ENCODE results near the gene LMO7.

The LMO7 gene

DNA sequence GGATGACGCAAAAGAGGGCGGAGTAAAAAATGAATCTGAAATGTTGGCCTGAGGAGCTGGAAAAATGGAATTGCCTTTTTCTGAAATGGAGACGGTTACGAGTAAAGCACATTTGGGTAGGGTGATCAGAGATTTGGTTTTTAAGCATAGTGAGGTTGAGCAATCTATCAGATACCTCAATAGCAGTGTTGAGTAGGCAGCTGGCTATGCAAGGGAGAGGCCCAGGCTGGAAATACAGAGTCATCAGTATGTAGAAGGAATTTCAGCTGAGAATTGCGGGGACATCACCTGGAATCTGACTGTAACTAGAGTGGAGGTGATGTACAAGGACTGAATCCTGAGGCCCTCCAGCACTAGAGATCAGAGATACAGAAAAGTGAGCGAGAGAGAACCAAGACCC, 224.8 kb downstream of the LMO7 start:
- Histone ChIP-seq H3K4me1 (ENCODE audit: control insufficient read depth, low read depth, low read length) (no peaks in the 10 kb centered on the region), H3K36me3 (ENCODE audit: control insufficient read depth, low read depth, low read length) (no peaks in the 10 kb centered on the region), H3K27me3 (ENCODE audit: control insufficient read depth, insufficient read depth, low read length) (no peaks in the 10 kb centered on the region), H3K9me3 (ENCODE audit: control insufficient read depth, low read depth, low read length) (no peaks in the 10 kb centered on the region), H3K27ac (ENCODE audit: low read length) (no peak overlapping the region), H3K9ac (ENCODE audit: low read length) (no peak overlapping the region), H3K4me3 (ENCODE audit: low read length) (no peak overlapping the region)

DNA sequence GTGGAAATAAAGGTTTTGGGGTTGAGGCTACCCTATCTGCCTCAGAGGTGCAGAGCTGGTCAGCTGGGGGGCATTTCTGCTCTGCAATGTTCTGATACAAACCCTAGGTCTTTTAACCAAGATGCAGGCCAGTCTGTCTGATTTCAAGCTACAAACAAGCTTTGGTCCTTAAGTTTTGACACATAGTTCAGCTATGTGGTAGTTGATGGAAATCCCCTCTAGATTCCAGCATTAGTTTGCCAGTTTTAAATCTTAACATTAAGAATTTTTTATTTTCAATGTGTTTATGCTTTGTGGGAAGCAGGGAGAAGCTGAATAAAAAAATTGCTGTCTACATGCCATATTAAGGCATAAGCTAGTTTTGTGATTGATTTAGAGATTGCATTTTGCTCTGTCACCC, 225.7 kb downstream of the LMO7 start:
- no peaks in the 10 kb centered on the region for H3K4me1 ChIP-seq (ENCODE audit: control insufficient read depth, low read depth, low read length)
- no peaks in the 10 kb centered on the region for H3K27me3 ChIP-seq (ENCODE audit: control insufficient read depth, insufficient read depth, low read length)
- no peak overlapping the region for H3K4me3 ChIP-seq (ENCODE audit: low read length)
- no peak overlapping the region for H3K9ac ChIP-seq (ENCODE audit: low read length)
- H3K27ac ChIP-seq (ENCODE audit: low read length): no peak overlapping the region
- H3K36me3 ChIP-seq (ENCODE audit: control insufficient read depth, low read depth, low read length): no peaks in the 10 kb centered on the region
- no peaks in the 10 kb centered on the region for H3K9me3 ChIP-seq (ENCODE audit: control insufficient read depth, low read depth, low read length)

DNA sequence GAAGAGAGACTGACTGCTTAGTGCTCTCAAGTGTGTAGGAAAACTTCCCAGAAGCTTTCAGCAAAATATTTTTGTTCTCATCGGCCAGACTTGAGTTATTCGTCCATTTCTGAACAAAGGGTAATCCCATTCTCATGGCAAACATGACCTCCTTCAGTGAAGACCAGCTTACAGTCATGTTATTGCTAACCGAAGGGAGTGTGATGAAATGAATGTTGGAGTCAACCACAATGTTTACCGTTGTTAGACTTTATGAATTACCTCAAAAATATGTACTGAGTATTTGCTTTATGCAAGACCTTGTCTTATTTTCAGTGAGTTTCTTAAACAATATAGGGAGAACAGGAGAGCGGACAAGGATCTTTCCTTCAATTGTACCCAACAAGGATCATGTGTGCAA, 228.6 kb downstream of the LMO7 start:
- no peak overlapping the region for H3K9ac ChIP-seq (ENCODE audit: low read length)
- H3K27ac ChIP-seq (ENCODE audit: low read length): no peak overlapping the region
- H3K4me3 ChIP-seq (ENCODE audit: low read length): no peak overlapping the region
- peaks cover 7% of the 10 kb centered on the region for H3K4me1 ChIP-seq (ENCODE audit: control insufficient read depth, low read depth, low read length)
- H3K36me3 ChIP-seq (ENCODE audit: control insufficient read depth, low read depth, low read length): no peaks in the 10 kb centered on the region
- no peaks in the 10 kb centered on the region for H3K27me3 ChIP-seq (ENCODE audit: control insufficient read depth, insufficient read depth, low read length)
- no peaks in the 10 kb centered on the region for H3K9me3 ChIP-seq (ENCODE audit: control insufficient read depth, low read depth, low read length)

DNA sequence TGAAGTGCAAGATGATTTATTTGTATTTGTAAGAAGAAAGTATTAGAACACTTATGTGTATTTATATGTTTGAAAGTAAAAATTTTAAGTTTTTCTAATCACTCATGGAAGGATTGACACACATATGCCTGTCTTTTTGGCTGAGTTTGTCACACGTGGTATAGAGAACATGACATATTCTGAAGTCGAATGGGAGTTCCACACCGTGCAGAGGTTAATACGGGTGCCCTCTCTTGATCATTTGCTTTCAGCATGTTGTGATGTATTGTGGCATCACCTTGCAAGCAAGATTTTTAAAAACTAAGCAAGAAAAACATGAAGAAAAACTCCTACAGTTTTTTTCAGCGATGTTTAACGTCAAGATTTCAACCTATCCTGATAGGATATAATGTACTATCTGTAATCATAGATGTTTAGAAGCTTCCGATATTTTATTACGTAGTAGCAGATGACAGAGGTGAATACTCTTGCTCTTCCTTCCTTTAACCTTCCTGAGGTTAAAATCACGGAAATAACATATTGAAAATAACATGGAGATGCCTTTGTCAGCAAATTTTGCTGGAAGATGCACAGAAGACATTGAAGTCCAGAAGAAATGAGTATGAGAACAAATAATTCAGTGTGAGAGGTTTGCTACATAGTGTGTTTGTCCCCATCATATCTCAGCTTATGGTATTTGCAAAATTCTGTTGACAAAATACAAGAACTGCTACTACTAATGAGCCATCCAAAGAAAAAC, 231.4 kb downstream of the LMO7 start:
- Histone ChIP-seq H3K4me3 (ENCODE audit: low read length) (no peak overlapping the region), H3K4me1 (ENCODE audit: control insufficient read depth, low read depth, low read length) (peaks cover 13% of the 10 kb centered on the region), H3K27me3 (ENCODE audit: control insufficient read depth, insufficient read depth, low read length) (no peaks in the 10 kb centered on the region), H3K27ac (ENCODE audit: low read length) (no peak overlapping the region), H3K9me3 (ENCODE audit: control insufficient read depth, low read depth, low read length) (no peaks in the 10 kb centered on the region), H3K9ac (ENCODE audit: low read length) (no peak overlapping the region), H3K36me3 (ENCODE audit: control insufficient read depth, low read depth, low read length) (no peaks in the 10 kb centered on the region)

DNA sequence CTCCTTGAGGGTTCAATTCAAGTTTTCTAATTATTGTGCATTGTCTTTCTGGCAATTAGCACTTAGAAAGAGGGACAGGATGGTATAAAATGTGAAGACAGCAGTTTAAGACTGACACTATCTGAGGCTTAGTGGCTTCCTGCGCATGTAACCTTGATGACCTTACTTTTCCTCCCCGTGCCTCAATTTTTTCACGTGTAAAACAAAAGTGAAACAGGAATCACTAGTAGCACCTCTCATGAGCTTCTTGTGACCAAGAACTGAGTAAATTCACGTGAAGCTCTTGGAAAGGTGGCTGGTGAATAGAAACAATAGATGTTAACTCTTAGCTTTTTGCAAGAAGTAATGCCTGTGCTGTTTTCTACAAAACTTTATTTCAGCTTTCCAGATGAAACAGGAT, 233.9 kb downstream of the LMO7 start:
- H3K36me3 ChIP-seq (ENCODE audit: control insufficient read depth, low read depth, low read length): no peaks in the 10 kb centered on the region
- H3K4me1 ChIP-seq (ENCODE audit: control insufficient read depth, low read depth, low read length): peaks cover 13% of the 10 kb centered on the region
- no peak overlapping the region for H3K9ac ChIP-seq (ENCODE audit: low read length)
- no peaks in the 10 kb centered on the region for H3K9me3 ChIP-seq (ENCODE audit: control insufficient read depth, low read depth, low read length)
- no peak overlapping the region for H3K4me3 ChIP-seq (ENCODE audit: low read length)
- H3K27ac ChIP-seq (ENCODE audit: low read length): no peak overlapping the region
- H3K27me3 ChIP-seq (ENCODE audit: control insufficient read depth, insufficient read depth, low read length): no peaks in the 10 kb centered on the region

DNA sequence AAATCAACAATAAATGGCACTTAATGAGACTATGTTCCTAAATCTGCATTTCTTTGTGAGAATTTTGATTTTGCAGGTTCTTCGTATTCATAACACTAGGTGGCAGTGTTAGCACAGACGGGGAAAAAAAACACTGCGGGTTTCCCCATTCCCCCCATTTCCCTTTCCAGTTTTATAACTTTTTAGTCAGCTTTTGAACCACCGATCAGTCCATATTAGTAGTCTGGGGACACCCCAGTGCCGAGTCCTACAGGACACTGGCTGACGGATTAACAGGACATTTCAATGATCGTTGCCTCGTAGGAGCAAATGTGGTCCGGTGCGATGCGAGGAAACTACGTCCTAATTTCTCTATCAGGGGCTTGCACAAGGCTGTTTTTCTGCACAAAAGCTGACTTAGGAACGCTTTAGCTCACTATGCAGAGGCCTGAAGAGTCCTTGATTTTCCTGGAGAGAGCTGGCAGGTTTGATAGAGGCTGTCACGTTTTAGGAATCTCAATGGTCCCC, 234.3 kb downstream of the LMO7 start:
- Histone ChIP-seq H3K9me3 (ENCODE audit: control insufficient read depth, low read depth, low read length) (no peaks in the 10 kb centered on the region), H3K27me3 (ENCODE audit: control insufficient read depth, insufficient read depth, low read length) (no peaks in the 10 kb centered on the region), H3K4me3 (ENCODE audit: low read length) (no peak overlapping the region), H3K4me1 (ENCODE audit: control insufficient read depth, low read depth, low read length) (peaks cover 16% of the 10 kb centered on the region), H3K36me3 (ENCODE audit: control insufficient read depth, low read depth, low read length) (no peaks in the 10 kb centered on the region), H3K9ac (ENCODE audit: low read length) (no peak overlapping the region), H3K27ac (ENCODE audit: low read length) (no peak overlapping the region)

DNA sequence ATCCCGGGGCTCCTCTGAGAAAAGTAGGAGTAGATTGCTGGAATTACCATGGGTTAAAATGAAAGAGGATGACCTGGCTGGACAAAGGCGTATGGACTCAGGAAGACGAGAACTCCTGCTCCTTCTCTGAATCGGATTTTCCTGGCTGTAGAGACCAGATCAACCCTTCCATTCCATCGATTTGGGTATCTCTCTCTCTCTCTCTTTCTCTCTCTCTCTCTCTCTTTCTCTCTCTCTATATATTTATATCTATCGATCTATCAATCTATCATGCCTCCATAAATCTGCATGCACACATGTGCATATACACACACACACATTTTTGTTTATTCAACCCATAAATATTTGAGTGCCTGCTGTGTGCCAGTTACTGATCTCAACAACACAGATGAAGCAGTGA, 234.9 kb downstream of the LMO7 start:
- Histone ChIP-seq H3K27ac (ENCODE audit: low read length) (no peak overlapping the region), H3K9me3 (ENCODE audit: control insufficient read depth, low read depth, low read length) (no peaks in the 10 kb centered on the region), H3K4me1 (ENCODE audit: control insufficient read depth, low read depth, low read length) (peaks cover 18% of the 10 kb centered on the region), H3K9ac (ENCODE audit: low read length) (no peak overlapping the region), H3K36me3 (ENCODE audit: control insufficient read depth, low read depth, low read length) (no peaks in the 10 kb centered on the region), H3K4me3 (ENCODE audit: low read length) (no peak overlapping the region), H3K27me3 (ENCODE audit: control insufficient read depth, insufficient read depth, low read length) (no peaks in the 10 kb centered on the region)

DNA sequence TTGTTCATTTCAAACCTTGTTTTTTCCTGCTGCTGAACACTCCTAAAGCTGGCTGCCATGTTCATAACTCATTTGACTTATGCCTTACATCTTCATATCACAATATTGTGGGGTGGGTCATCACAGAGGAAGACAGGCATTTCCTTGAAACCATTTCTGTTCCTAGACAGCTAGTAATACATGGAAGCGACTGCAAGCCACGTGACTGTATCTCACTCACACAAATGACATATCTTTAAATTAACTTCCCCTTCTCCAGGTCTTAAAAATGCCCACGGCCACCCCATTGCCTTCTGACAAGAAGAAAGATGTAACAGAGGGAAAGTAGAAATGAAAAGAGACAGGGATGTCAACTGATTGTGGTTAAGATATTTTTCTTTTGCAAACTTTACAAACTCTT, 236.8 kb downstream of the LMO7 start:
- H3K27me3 ChIP-seq (ENCODE audit: control insufficient read depth, insufficient read depth, low read length): no peaks in the 10 kb centered on the region
- H3K9ac ChIP-seq (ENCODE audit: low read length): no peak overlapping the region
- H3K4me3 ChIP-seq (ENCODE audit: low read length): no peak overlapping the region
- H3K9me3 ChIP-seq (ENCODE audit: control insufficient read depth, low read depth, low read length): no peaks in the 10 kb centered on the region
- no peak overlapping the region for H3K27ac ChIP-seq (ENCODE audit: low read length)
- peaks cover 27% of the 10 kb centered on the region for H3K4me1 ChIP-seq (ENCODE audit: control insufficient read depth, low read depth, low read length)
- no peaks in the 10 kb centered on the region for H3K36me3 ChIP-seq (ENCODE audit: control insufficient read depth, low read depth, low read length)

DNA sequence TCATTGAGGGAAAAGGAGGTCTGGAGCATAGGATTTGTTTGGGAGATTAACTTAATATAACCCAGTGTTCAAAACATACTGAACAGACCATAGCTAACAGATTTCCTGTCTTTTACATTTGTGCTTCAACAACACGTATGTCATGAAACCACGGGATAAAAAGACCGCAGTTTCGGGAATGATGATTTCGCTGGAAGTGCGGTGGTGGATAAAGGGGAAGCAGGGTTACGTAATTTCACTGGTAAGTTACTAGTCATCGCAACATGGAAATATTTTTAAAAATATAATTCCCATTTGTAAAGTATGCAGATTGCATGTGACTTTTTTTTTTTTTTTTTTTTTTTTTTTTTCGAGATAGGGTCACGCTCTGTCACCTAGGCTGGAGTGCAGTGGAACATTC, 237.4 kb downstream of the LMO7 start:
- no peaks in the 10 kb centered on the region for H3K9me3 ChIP-seq (ENCODE audit: control insufficient read depth, low read depth, low read length)
- no peak overlapping the region for H3K9ac ChIP-seq (ENCODE audit: low read length)
- no peaks in the 10 kb centered on the region for H3K36me3 ChIP-seq (ENCODE audit: control insufficient read depth, low read depth, low read length)
- peaks cover 27% of the 10 kb centered on the region for H3K4me1 ChIP-seq (ENCODE audit: control insufficient read depth, low read depth, low read length)
- no peak overlapping the region for H3K4me3 ChIP-seq (ENCODE audit: low read length)
- no peaks in the 10 kb centered on the region for H3K27me3 ChIP-seq (ENCODE audit: control insufficient read depth, insufficient read depth, low read length)
- H3K27ac ChIP-seq (ENCODE audit: low read length): no peak overlapping the region

DNA sequence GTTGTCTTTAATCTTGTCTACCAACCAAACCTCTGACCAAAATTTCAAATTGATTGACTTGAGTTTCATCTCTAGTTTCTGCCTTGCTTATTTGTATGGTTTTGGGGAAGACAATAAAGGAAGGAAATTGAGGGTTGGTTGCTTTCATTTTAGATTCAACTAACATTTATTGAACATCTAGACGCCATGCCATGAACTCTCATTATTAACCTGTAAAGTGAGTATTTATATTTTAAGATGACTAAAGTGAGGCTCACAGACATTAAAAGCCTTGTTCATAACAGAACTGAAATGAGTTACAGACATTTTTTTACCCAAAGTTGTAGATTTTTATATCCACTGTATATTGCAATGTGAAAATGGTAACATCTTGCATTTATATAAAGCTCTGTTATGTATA, 239.3 kb downstream of the LMO7 start:
- Histone ChIP-seq H3K27ac (ENCODE audit: low read length) (no peak overlapping the region), H3K4me1 (ENCODE audit: control insufficient read depth, low read depth, low read length) (peaks cover 14% of the 10 kb centered on the region), H3K36me3 (ENCODE audit: control insufficient read depth, low read depth, low read length) (no peaks in the 10 kb centered on the region), H3K9me3 (ENCODE audit: control insufficient read depth, low read depth, low read length) (no peaks in the 10 kb centered on the region), H3K4me3 (ENCODE audit: low read length) (no peak overlapping the region), H3K9ac (ENCODE audit: low read length) (no peak overlapping the region), H3K27me3 (ENCODE audit: control insufficient read depth, insufficient read depth, low read length) (no peaks in the 10 kb centered on the region)

DNA sequence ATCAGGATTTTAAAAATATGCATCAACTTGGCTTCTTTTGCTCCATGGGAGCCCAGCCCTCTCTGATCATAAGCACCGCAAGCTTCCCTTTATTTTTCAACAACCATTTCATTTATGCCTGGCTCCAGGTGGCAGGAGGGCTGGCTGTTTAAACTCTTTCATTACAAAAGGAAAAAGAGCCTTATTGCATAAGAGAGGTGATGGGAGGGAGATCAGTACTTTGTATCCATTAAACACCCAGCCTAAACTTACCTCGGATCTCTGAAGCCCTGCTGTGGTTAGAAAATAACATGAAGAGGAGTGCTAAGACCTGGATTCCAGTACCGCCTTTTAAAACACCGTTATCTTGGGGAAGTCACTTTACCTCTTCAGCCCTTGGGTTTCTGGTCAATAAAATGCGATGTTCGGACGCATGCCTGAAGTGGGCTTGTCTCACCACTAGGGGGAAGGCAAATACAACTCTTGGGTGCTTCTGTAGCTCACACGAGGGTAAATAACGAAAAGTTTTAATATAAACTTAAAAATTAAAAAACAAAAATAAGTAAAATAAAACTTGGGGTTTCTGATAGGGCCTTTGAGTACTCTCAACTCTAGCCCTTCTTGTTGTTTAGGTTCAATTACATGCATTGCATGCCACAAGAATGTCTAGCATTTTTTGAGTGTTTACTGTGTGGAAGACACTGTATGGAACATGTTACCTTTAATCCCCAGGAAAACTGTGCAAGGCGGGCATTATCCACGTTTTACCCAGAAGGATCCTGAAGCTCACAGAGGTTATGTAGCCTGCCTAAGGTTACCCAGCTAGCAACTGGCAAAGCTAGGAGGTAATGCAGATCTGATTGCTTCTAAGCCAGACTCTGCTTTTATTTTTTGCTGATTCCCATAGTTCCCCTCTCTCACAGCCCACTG, 240.3 kb downstream of the LMO7 start:
- H3K9ac ChIP-seq (ENCODE audit: low read length): no peak overlapping the region
- no peak overlapping the region for H3K4me3 ChIP-seq (ENCODE audit: low read length)
- H3K9me3 ChIP-seq (ENCODE audit: control insufficient read depth, low read depth, low read length): no peaks in the 10 kb centered on the region
- H3K27me3 ChIP-seq (ENCODE audit: control insufficient read depth, insufficient read depth, low read length): no peaks in the 10 kb centered on the region
- peaks cover 14% of the 10 kb centered on the region for H3K4me1 ChIP-seq (ENCODE audit: control insufficient read depth, low read depth, low read length)
- H3K27ac ChIP-seq (ENCODE audit: low read length): no peak overlapping the region
- H3K36me3 ChIP-seq (ENCODE audit: control insufficient read depth, low read depth, low read length): no peaks in the 10 kb centered on the region
